ENCODE measurements around the gene WFDC1. TPM values are rescaled to one million over a fixed set of nuclear protein-coding genes. Genes with fewer than 3 reads are reported as not detected.

WFDC1 gene
- total and polyA plus RNA-seq, 2 of the 4 experiments (the other 2 are of a cell fraction): 4.7 to 6.8 TPM

- Histone ChIP-seq H3K79me1 (ENCODE audit: low read depth in 1 of 2, low read length in 2 of 2) (no peaks in the 10 kb centered on the region), H3K4me1 (ENCODE audit: control insufficient read depth, insufficient read depth, low read length) (no peaks in the 10 kb centered on the region), H4K20me1 (ENCODE audit: insufficient read depth, low read length) (no peaks in the 10 kb centered on the region), H3K27me3 (ENCODE audit: control insufficient read depth, insufficient read depth, low read length) (peaks cover 62% of the 10 kb centered on the region), H2AFZ (replicated peaks; ENCODE audit: low read length, poor library complexity) (no peak overlapping the region), H4K8ac (ENCODE audit: low read depth in 2 of 2, low read length in 2 of 2) (no peak overlapping the region), H2AK5ac (ENCODE audit: low read depth, low read length) (no peak overlapping the region), H2BK5ac (ENCODE audit: low read depth, low read length, poor library complexity, severe bottlenecking) (no peak overlapping the region), H2BK120ac (ENCODE audit: low read depth, low read length) (no peak overlapping the region), H3K23ac (ENCODE audit: low read depth, low read length) (no peak overlapping the region), H3K18ac (ENCODE audit: low read depth, low read length) (no peak overlapping the region), H3K9me1 (ENCODE audit: insufficient read depth, low read length) (no peaks in the 10 kb centered on the region), H3K27ac (ENCODE audit: insufficient read depth, low read length) (no peak overlapping the region), H3K9ac (ENCODE audit: low read depth, low read length) (no peak overlapping the region), H3K36me3 (ENCODE audit: control insufficient read depth, insufficient read depth, low read length) (no peaks in the 10 kb centered on the region), H4K5ac (ENCODE audit: low read depth, low read length) (no peak overlapping the region), H4K91ac (ENCODE audit: insufficient read depth, low read depth, low read length) (no peak overlapping the region), H3K14ac (replicated peaks; ENCODE audit: low read depth, low read length) (no peak overlapping the region), H3K4ac (ENCODE audit: low read depth, low read length) (no peak overlapping the region), H3K56ac (ENCODE audit: extremely low read depth, insufficient read depth, low read length) (no peak overlapping the region), H3K9me3 (ENCODE audit: control insufficient read depth, insufficient read depth, low read length) (peaks cover 12% of the 10 kb centered on the region), H2BK15ac (ENCODE audit: low read depth, low read length) (no peak overlapping the region), H2BK20ac (ENCODE audit: low read depth, low read length) (no peak overlapping the region), H3K4me2 (ENCODE audit: low read depth, low read length) (no peak overlapping the region), H2AK9ac (replicated peaks; ENCODE audit: low read depth, low read length, poor library complexity) (no peak overlapping the region), H3K4me3 (ENCODE audit: insufficient read depth, low read depth, low read length) (no peak overlapping the region)
- ATAC-seq (ENCODE audit: low read depth): no peak
- 0% methylated on average over 1 of the region's 4 CpGs; no CpG with 5 or more reads in 1 of the 2 experiments for WGBS, 2 experiments (ENCODE audit: extremely low coverage in 2 of 2, insufficient read length in 1 of 2)
- DNase-seq: no peak
- intact Hi-C loops (cut with micrococcal nuclease): no loop called here
- ChIA-PET POLR2A (ENCODE audit: unreplicated experiment) (no interaction called here), CTCF (no interaction called here)
- in situ Hi-C loops (cut with MboI; ENCODE audit: low sequenced_read_pairs): no loop called here
- dilution Hi-C loops (cut with HindIII; ENCODE audit: low sequenced_read_pairs, unreplicated experiment): no loop called here
- no peak for TF ChIP-seq FOS (IDR thresholded peaks at IDR 0.05; ENCODE audit: low read depth, low read length)
- TF ChIP-seq, protein P1, sequence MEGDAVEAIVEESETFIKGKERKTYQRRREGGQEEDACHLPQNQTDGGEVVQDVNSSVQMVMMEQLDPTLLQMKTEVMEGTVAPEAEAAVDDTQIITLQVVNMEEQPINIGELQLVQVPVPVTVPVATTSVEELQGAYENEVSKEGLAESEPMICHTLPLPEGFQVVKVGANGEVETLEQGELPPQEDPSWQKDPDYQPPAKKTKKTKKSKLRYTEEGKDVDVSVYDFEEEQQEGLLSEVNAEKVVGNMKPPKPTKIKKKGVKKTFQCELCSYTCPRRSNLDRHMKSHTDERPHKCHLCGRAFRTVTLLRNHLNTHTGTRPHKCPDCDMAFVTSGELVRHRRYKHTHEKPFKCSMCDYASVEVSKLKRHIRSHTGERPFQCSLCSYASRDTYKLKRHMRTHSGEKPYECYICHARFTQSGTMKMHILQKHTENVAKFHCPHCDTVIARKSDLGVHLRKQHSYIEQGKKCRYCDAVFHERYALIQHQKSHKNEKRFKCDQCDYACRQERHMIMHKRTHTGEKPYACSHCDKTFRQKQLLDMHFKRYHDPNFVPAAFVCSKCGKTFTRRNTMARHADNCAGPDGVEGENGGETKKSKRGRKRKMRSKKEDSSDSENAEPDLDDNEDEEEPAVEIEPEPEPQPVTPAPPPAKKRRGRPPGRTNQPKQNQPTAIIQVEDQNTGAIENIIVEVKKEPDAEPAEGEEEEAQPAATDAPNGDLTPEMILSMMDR (conservative IDR thresholded peaks at IDR 0.05; ENCODE audit: low read depth, low read length): no peak
- TF ChIP-seq CHD1 (IDR thresholded peaks at IDR 0.05; ENCODE audit: low read depth, low read length): no peak
- TF ChIP-seq RAD21 (IDR thresholded peaks at IDR 0.05; ENCODE audit: low read length): no peak
- TF ChIP-seq ELK1 (IDR thresholded peaks at IDR 0.05; ENCODE audit: borderline replicate concordance, low read depth, low read length): no peak
- TF ChIP-seq, protein P2, sequence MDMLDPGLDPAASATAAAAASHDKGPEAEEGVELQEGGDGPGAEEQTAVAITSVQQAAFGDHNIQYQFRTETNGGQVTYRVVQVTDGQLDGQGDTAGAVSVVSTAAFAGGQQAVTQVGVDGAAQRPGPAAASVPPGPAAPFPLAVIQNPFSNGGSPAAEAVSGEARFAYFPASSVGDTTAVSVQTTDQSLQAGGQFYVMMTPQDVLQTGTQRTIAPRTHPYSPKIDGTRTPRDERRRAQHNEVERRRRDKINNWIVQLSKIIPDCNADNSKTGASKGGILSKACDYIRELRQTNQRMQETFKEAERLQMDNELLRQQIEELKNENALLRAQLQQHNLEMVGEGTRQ (IDR thresholded peaks at IDR 0.05; ENCODE audit: low read depth, low read length): no peak
- no peak for TF ChIP-seq NFE2L2 (IDR thresholded peaks at IDR 0.05; ENCODE audit: low read depth, low read length)
- no TSS peak for BruUV-seq (replicated peaks)
Observed at GRCh38 chr16:84254062-84254461, 40.6 kb upstream of the WFDC1 start.

Measured in IMR-90 (cell line).